SH-SY5Y (cell line): ENCODE data around the gene SLC18B1.

Source experiments
- GATA2 ChIP-seq: IDR thresholded peaks from 2 replicates; pipeline ENCODE4 v1.6.1; 2011; ENCODE audit warnings: mild to moderate bottlenecking, low read depth, low read length
- GATA3 ChIP-seq: IDR thresholded peaks from 2 replicates; pipeline ENCODE4 v1.6.1; 2011; ENCODE audit warnings: low read depth, mild to moderate bottlenecking, low read length, moderate library complexity

GRCh38 chr6:132817554-132818403 lies 19.3 kb upstream of the SLC18B1 start:
- TF ChIP-seq GATA2 = no peak
- no peak for TF ChIP-seq GATA3
